GM23338 (cell line): ENCODE results near the gene TXN. TPM values are rescaled to one million over a fixed set of nuclear protein-coding genes. Genes with fewer than 3 reads are reported as not detected.

ENCODE experiments used
- ATAC-seq: fragments of 200-7000 bp; cut with Tn5 transposase; 3 replicates; pipeline ENCODE4 v1.9.1; 2020
- DNase-seq: peaks from one replicate; pipeline ENCODE4 v3.0.0-alpha.2; 2015; ENCODE audit warnings: low spot score
- H2AFZ ChIP-seq: fragments of 200-600 bp; sonication (generic); 2 replicates; pipeline ENCODE4 v1.8.0; 2016; ENCODE audit warnings: antibody characterized with exemption, mild to moderate bottlenecking, moderate library complexity
- H3F3A ChIP-seq: fragments of 200-600 bp; sonication (generic); replicated peaks from 2 replicates; pipeline ENCODE4 v1.8.0; 2017; ENCODE audit warnings: antibody characterized with exemption, mixed run types, low read depth
- H3K27ac ChIP-seq: fragments of 200-600 bp; sonication (generic); 2 replicates; pipeline ENCODE4 v1.6.1; 2016; ENCODE audit warnings: low read depth
- H3K27me3 ChIP-seq: fragments of 200-600 bp; sonication (generic); 2 replicates; pipeline ENCODE4 v1.8.0; 2016; ENCODE audit warnings: mild to moderate bottlenecking, mixed run types, moderate library complexity; ENCODE audit not compliant: insufficient read depth
- H3K36me3 ChIP-seq: fragments of 200-600 bp; sonication (generic); 2 replicates; pipeline ENCODE4 v1.8.0; 2016; ENCODE audit warnings: mild to moderate bottlenecking; ENCODE audit not compliant: insufficient read depth
- H3K4me1 ChIP-seq: fragments of 200-600 bp; sonication (generic); 2 replicates; pipeline ENCODE4 v1.8.0; 2016; ENCODE audit warnings: mild to moderate bottlenecking, moderate library complexity; ENCODE audit not compliant: insufficient read depth
- H3K4me2 ChIP-seq: fragments of 200-600 bp; sonication (generic); 2 replicates; pipeline ENCODE4 v1.7.1; 2017; ENCODE audit warnings: mixed run types
- H3K4me3 ChIP-seq: fragments of 200-600 bp; sonication (generic); 2 replicates; pipeline ENCODE4 v1.6.1; 2016; ENCODE audit warnings: mixed run types
- H3K79me2 ChIP-seq: fragments of 200-600 bp; sonication (generic); replicated peaks from 2 replicates; pipeline ENCODE4 v1.8.0; 2017; ENCODE audit warnings: mild to moderate bottlenecking; ENCODE audit not compliant: insufficient read depth
- H3K9me2 ChIP-seq: fragments of 200-600 bp; sonication (generic); 2 replicates; pipeline ENCODE4 v1.8.0; 2017; ENCODE audit not compliant: insufficient read depth
- H4K20me1 ChIP-seq: fragments of 200-600 bp; sonication (generic); replicated peaks from 2 replicates; pipeline ENCODE4 v1.8.0; 2017; ENCODE audit warnings: mild to moderate bottlenecking; ENCODE audit not compliant: insufficient read depth
- H3K27ac Mint-ChIP-seq: 2 replicates; pipeline ENCODE4 v1.8.0; 2020; ENCODE audit warnings: inconsistent platforms, mild to moderate bottlenecking, moderate library complexity, mixed read lengths
- H3K27me3 Mint-ChIP-seq: 3 replicates; pipeline ENCODE4 v1.8.0; 2022; ENCODE audit warnings: low read depth, mild to moderate bottlenecking, moderate library complexity, mixed read lengths, inconsistent platforms; ENCODE audit not compliant: insufficient read depth, poor library complexity
- H3K36me3 Mint-ChIP-seq: 3 replicates; pipeline ENCODE4 v1.8.0; 2021; ENCODE audit warnings: low read depth, mild to moderate bottlenecking, inconsistent platforms, moderate library complexity, mixed read lengths
- H3K4me1 Mint-ChIP-seq: 3 replicates; pipeline ENCODE4 v1.8.0; 2020; ENCODE audit warnings: mild to moderate bottlenecking, inconsistent platforms, mixed read lengths
- H3K4me3 Mint-ChIP-seq: 3 replicates; pipeline ENCODE4 v1.8.0; 2021; ENCODE audit warnings: moderate library complexity, mild to moderate bottlenecking, inconsistent platforms, mixed read lengths
- H3K9me3 Mint-ChIP-seq: 3 replicates; pipeline ENCODE4 v1.8.0; 2020; ENCODE audit warnings: moderate library complexity, mild to moderate bottlenecking, inconsistent platforms, mixed read lengths
- CREB1 ChIP-seq: fragments of 250-450 bp; sonication (Bioruptor Pico); IDR thresholded peaks from 2 replicates; pipeline ENCODE4 v1.5.0; 2020; ENCODE audit warnings: low read depth, mild to moderate bottlenecking, moderate library complexity
- EZH2phosphoT487 ChIP-seq: fragments of 200-600 bp; sonication (generic); IDR thresholded peaks from one replicate; pipeline ENCODE4 v1.8.1; 2018; ENCODE audit warnings: antibody characterized with exemption; ENCODE audit not compliant: unreplicated experiment
- POLR2AphosphoS5 ChIP-seq: IDR thresholded peaks from 2 replicates; pipeline ENCODE4 v1.6.1; 2016; ENCODE audit warnings: antibody characterized with exemption, low read depth
- REST ChIP-seq: IDR thresholded peaks from one replicate; pipeline ENCODE4 v1.6.1; 2018; ENCODE audit warnings: antibody characterized with exemption; ENCODE audit not compliant: unreplicated experiment
- STAT1 ChIP-seq: IDR thresholded peaks from one replicate; pipeline ENCODE4 v1.6.1; 2016; ENCODE audit warnings: antibody characterized with exemption; ENCODE audit not compliant: unreplicated experiment
- ZNF114 ChIP-seq: fragments of 250-450 bp; sonication (Bioruptor Pico); IDR thresholded peaks from 2 replicates; pipeline ENCODE4 v1.5.0; 2020; ENCODE audit warnings: mild to moderate bottlenecking, moderate library complexity
- ZNF331 ChIP-seq: fragments of 250-450 bp; sonication (Bioruptor Pico); IDR thresholded peaks from 2 replicates; pipeline ENCODE4 v1.5.0; 2020; ENCODE audit warnings: low read depth, mild to moderate bottlenecking, moderate library complexity
- polyA plus RNA-seq: library from polyadenylated mRNA; unstranded; fragments of >200 nt; fragmentation: Nextera tagmentation; extraction: Ambion mirVana; gene quantifications from 2 replicates; pipeline ENCODE4 v1.2.1, GENCODE V29; 2016
- total RNA-seq: library from RNA; depleted of rRNA; stranded (reverse); fragments of >200 nt; shearing (Covaris generic); gene quantifications from 2 replicates; pipeline ENCODE4 v1.2.3, GENCODE V29; 2014
- TF ChIP-seq, protein P1 (sequence below): fragments of 250-450 bp; sonication (Bioruptor Pico); IDR thresholded peaks from 2 replicates; pipeline ENCODE4 v1.5.0; 2020; ENCODE audit warnings: mild to moderate bottlenecking, moderate library complexity
- TF ChIP-seq, protein P2 (sequence below), 2 experiments: fragments of 200-600 bp in 1 of 2; sonication (generic) in 1 of 2; conservative IDR thresholded peaks; 2 replicates each; pipeline versions ENCODE4 v1.5.1 to v1.6.1; 2016 to 2017; ENCODE audit warnings: antibody characterized with exemption in 2 of 2, low read depth in 2 of 2, mild to moderate bottlenecking in 2 of 2, moderate library complexity in 1 of 2

The TXN gene
- total and polyA plus RNA-seq, 2 experiments from 2014 or later, result 177 to 1,031 TPM

DNA sequence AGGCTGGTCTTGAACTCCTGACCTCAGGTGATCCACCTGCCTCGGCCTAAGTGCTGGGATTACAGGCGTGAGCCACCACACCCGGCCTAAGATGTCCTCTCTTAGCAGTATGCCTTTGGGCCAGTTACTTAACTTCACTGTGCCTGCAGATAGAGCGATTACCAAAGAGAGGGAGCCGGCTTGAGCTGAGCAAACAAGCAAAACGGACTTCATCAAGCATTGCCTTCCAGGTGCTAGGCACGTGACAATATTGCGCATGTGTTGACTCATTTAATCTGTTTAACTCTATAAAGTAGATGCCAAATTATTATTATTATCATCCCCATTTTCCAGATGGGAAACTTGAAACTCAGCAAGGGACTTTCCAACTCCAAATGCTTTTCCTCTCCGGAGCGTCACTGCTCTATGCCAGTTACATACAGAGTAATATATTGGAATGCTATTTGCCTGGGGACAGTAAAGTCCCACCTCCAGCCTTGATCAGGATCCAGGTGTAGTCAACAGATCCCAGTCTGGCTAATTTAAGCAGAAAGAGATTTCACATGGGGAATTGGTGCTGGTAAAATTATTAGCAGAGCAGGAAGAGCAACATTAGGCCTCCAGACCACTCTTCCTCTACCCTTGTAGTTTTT, 42.8 kb downstream of the TXN start:
- Mint-ChIP-seq H3K27ac (no peak overlapping the region), H3K4me1 (no peaks in the 10 kb centered on the region), H3K4me3 (no peak overlapping the region), H3K27me3 (peaks cover 3% of the 10 kb centered on the region), H3K9me3 (peaks cover 6% of the 10 kb centered on the region; the same call in 1 of the 3 replicates), H3K36me3 (peaks cover 6% of the 10 kb centered on the region; the same call in 2 of the 3 replicates)
- Histone ChIP-seq H3K36me3 (no peaks in the 10 kb centered on the region), H3K27me3 (no peaks in the 10 kb centered on the region), H3K4me3 (no peak overlapping the region), H3K9me2 (0 out of 2 replicates have a peak, but pooled peaks cover 4% of the 10 kb centered on the region), H3K79me2 (no peaks in the 10 kb centered on the region), H3K27ac (no peak overlapping the region), H3K4me2 (no peak overlapping the region), H3F3A (no peaks in the 10 kb centered on the region), H4K20me1 (no peaks in the 10 kb centered on the region), H2AFZ (no peak overlapping the region), H3K4me1 (no peaks in the 10 kb centered on the region)
- no peak for DNase-seq
- no peak for ATAC-seq
- TF ChIP-seq, protein P1, sequence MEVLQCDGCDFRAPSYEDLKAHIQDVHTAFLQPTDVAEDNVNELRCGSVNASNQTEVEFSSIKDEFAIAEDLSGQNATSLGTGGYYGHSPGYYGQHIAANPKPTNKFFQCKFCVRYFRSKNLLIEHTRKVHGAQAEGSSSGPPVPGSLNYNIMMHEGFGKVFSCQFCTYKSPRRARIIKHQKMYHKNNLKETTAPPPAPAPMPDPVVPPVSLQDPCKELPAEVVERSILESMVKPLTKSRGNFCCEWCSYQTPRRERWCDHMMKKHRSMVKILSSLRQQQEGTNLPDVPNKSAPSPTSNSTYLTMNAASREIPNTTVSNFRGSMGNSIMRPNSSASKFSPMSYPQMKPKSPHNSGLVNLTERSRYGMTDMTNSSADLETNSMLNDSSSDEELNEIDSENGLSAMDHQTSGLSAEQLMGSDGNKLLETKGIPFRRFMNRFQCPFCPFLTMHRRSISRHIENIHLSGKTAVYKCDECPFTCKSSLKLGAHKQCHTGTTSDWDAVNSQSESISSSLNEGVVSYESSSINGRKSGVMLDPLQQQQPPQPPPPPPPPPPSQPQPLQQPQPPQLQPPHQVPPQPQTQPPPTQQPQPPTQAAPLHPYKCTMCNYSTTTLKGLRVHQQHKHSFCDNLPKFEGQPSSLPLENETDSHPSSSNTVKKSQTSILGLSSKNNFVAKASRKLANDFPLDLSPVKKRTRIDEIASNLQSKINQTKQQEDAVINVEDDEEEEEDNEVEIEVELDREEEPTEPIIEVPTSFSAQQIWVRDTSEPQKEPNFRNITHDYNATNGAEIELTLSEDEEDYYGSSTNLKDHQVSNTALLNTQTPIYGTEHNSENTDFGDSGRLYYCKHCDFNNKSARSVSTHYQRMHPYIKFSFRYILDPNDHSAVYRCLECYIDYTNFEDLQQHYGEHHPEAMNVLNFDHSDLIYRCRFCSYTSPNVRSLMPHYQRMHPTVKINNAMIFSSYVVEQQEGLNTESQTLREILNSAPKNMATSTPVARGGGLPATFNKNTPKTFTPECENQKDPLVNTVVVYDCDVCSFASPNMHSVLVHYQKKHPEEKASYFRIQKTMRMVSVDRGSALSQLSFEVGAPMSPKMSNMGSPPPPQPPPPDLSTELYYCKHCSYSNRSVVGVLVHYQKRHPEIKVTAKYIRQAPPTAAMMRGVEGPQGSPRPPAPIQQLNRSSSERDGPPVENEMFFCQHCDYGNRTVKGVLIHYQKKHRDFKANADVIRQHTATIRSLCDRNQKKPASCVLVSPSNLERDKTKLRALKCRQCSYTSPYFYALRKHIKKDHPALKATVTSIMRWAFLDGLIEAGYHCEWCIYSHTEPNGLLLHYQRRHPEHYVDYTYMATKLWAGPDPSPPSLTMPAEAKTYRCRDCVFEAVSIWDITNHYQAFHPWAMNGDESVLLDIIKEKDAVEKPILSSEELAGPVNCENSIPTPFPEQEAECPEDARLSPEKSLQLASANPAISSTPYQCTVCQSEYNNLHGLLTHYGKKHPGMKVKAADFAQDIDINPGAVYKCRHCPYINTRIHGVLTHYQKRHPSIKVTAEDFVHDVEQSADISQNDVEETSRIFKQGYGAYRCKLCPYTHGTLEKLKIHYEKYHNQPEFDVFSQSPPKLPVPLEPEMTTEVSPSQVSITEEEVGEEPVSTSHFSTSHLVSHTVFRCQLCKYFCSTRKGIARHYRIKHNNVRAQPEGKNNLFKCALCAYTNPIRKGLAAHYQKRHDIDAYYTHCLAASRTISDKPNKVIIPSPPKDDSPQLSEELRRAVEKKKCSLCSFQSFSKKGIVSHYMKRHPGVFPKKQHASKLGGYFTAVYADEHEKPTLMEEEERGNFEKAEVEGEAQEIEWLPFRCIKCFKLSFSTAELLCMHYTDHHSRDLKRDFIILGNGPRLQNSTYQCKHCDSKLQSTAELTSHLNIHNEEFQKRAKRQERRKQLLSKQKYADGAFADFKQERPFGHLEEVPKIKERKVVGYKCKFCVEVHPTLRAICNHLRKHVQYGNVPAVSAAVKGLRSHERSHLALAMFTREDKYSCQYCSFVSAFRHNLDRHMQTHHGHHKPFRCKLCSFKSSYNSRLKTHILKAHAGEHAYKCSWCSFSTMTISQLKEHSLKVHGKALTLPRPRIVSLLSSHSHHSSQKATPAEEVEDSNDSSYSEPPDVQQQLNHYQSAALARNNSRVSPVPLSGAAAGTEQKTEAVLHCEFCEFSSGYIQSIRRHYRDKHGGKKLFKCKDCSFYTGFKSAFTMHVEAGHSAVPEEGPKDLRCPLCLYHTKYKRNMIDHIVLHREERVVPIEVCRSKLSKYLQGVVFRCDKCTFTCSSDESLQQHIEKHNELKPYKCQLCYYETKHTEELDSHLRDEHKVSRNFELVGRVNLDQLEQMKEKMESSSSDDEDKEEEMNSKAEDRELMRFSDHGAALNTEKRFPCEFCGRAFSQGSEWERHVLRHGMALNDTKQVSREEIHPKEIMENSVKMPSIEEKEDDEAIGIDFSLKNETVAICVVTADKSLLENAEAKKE (CRISPR knock-in tag), result no peak
- no peak for TF ChIP-seq POLR2AphosphoS5

DNA sequence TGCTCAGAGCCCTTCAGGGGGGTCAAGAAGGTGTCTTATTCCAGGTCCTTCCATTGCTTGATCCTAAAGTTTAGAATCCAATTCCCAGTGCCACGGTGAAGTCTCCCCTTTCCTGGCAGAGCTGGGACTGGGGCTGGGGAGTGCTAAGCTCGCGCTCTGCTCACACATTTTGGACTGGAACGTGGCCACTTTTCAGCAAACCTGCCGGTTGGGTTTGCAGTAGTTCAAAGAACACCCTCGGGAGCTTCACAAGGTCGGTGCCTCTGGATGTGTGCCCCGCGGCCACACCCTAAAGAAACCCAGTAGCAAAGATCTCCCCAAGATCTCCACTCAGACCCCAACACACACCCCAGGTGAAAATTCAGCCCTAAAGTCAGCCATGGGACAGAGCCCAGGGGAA, 48.3 kb downstream of the TXN start, which contains the start of gene C9orf152:
C9orf152 (minus strand) TSS at position 129 of the 400 bp plus-strand sequence. CDS start 580 bp downstream, outside the sequence.
- Histone ChIP-seq H3K4me1 (no peaks in the 10 kb centered on the region), H3K27ac (no peak within 1 kb of the TSS), H3K4me3 (no peak within 1 kb of the TSS), H3K9me2 (0 out of 2 replicates have a peak, but pooled peaks cover 1% of the 10 kb centered on the region), H3K27me3 (no peaks in the 10 kb centered on the region), H3F3A (no peaks in the 10 kb centered on the region), H3K36me3 (no peaks in the 10 kb centered on the region), H2AFZ (no peak within 1 kb of the TSS), H3K4me2 (no peak within 1 kb of the TSS), H3K79me2 (no peaks in the 10 kb centered on the region), H4K20me1 (no peaks in the 10 kb centered on the region)
- H3K27ac Mint-ChIP-seq, result no peak within 1 kb of the TSS
- H3K27me3 Mint-ChIP-seq, result peaks cover 4% of the 10 kb centered on the region
- no peaks in the 10 kb centered on the region; the same call in 2 of the 3 replicates for H3K4me1 Mint-ChIP-seq
- H3K36me3 Mint-ChIP-seq, result peaks cover 6% of the 10 kb centered on the region; the same call in 2 of the 3 replicates
- peaks cover 6% of the 10 kb centered on the region; the same call in 1 of the 3 replicates for H3K9me3 Mint-ChIP-seq
- no peak within 1 kb of the TSS for H3K4me3 Mint-ChIP-seq
- no peak for DNase-seq
- no peak for ATAC-seq
- no peak for TF ChIP-seq ZNF331
- TF ChIP-seq STAT1, result no peak
- no peak for TF ChIP-seq ZNF114
- TF ChIP-seq EZH2phosphoT487, result no peak
- no peak for TF ChIP-seq REST
- TF ChIP-seq, protein P2, sequence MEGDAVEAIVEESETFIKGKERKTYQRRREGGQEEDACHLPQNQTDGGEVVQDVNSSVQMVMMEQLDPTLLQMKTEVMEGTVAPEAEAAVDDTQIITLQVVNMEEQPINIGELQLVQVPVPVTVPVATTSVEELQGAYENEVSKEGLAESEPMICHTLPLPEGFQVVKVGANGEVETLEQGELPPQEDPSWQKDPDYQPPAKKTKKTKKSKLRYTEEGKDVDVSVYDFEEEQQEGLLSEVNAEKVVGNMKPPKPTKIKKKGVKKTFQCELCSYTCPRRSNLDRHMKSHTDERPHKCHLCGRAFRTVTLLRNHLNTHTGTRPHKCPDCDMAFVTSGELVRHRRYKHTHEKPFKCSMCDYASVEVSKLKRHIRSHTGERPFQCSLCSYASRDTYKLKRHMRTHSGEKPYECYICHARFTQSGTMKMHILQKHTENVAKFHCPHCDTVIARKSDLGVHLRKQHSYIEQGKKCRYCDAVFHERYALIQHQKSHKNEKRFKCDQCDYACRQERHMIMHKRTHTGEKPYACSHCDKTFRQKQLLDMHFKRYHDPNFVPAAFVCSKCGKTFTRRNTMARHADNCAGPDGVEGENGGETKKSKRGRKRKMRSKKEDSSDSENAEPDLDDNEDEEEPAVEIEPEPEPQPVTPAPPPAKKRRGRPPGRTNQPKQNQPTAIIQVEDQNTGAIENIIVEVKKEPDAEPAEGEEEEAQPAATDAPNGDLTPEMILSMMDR (conservative IDR thresholded peaks at IDR 0.05; ENCODE audit: low read depth in 2 of 2), result no peak
- TF ChIP-seq CREB1, result no peak
